HG03139 (cell line): Measurements from ENCODE around the gene MUC2.

Experiments used
- ATAC-seq: cut with Tn5 transposase; IDR thresholded peaks from one replicate; pipeline ENCODE4 v1.9.1; 2021; ENCODE audit not compliant: unreplicated experiment

Gene MUC2

GRCh38 chr11:1074244-1075221 is at the start of gene MUC2:
Gene MUC2 (plus strand): TSS chr11:1074874.
- ATAC-seq, result no peak

- ATAC-seq, result no peak
Measured at GRCh38 chr11:1025410-1026162, 49.1 kb upstream of the MUC2 start.

GRCh38 chr11:1026163-1026450 is 48.6 kb upstream of the MUC2 start:
- ATAC-seq, result no peak

- no peak for ATAC-seq
Measured at GRCh38 chr11:1026641-1027482, 47.8 kb upstream of the MUC2 start.

GRCh38 chr11:1027483-1028290 is 47.0 kb upstream of the MUC2 start:
- no peak for ATAC-seq

- no peak for ATAC-seq
Measured at GRCh38 chr11:1028291-1028540, 46.5 kb upstream of the MUC2 start.

- ATAC-seq, result no peak
Measured at GRCh38 chr11:1028616-1029015, 46.1 kb upstream of the MUC2 start.

GRCh38 chr11:1029051-1029450 is 45.6 kb upstream of the MUC2 start:
- no peak for ATAC-seq

- ATAC-seq, result no peak
Measured at GRCh38 chr11:1029654-1030053, 45.0 kb upstream of the MUC2 start.

- ATAC-seq, result no peak
Measured at GRCh38 chr11:1030086-1030485, 44.6 kb upstream of the MUC2 start.

- ATAC-seq, result no peak
Measured at GRCh38 chr11:1030556-1030955, 44.1 kb upstream of the MUC2 start.

GRCh38 chr11:1031121-1031899 is 43.4 kb upstream of the MUC2 start:
- no peak for ATAC-seq

GRCh38 chr11:1032310-1032891 is 42.3 kb upstream of the MUC2 start:
- ATAC-seq, result no peak

GRCh38 chr11:1033016-1033798 is 41.5 kb upstream of the MUC2 start:
- ATAC-seq, result no peak

GRCh38 chr11:1034001-1034400 is 40.7 kb upstream of the MUC2 start:
- ATAC-seq, result no peak

GRCh38 chr11:1034456-1035295 is 40.0 kb upstream of the MUC2 start:
- no peak for ATAC-seq

GRCh38 chr11:1035577-1036283 is 38.9 kb upstream of the MUC2 start:
- no peak for ATAC-seq
